ENCODE measurements around the gene DPY19L2.
"Not testable (repeated sequence)": the region's sequence is repeated elsewhere in the genome, so short reads cannot be mapped to it uniquely, and the experiment has no call there.

- not testable (repeated sequence) for TF ChIP-seq POLR2A (IDR thresholded peaks at IDR 0.05; ENCODE audit: low read depth, low read length); TAF1 (IDR thresholded peaks at IDR 0.05; ENCODE audit: borderline replicate concordance, low read depth, low read length); POLR2AphosphoS5 (IDR thresholded peaks at IDR 0.05; ENCODE audit: low read depth, low read length)
These were observed 18.3 kb upstream of the DPY19L2 start for GRCh38 chr12:63686623-63687022.

All from GM12892 (cell line).